ENCODE results near the gene CA5A. TPM values are rescaled to one million over a fixed set of nuclear protein-coding genes. Genes with fewer than 3 reads are reported as not detected.

CA5A gene
- total and polyA plus RNA-seq, 2 of the 13 experiments (the other 11 are each of a cell fraction or from before 2014, with no cell fraction given) = 66.8 to 106 TPM

DNA sequence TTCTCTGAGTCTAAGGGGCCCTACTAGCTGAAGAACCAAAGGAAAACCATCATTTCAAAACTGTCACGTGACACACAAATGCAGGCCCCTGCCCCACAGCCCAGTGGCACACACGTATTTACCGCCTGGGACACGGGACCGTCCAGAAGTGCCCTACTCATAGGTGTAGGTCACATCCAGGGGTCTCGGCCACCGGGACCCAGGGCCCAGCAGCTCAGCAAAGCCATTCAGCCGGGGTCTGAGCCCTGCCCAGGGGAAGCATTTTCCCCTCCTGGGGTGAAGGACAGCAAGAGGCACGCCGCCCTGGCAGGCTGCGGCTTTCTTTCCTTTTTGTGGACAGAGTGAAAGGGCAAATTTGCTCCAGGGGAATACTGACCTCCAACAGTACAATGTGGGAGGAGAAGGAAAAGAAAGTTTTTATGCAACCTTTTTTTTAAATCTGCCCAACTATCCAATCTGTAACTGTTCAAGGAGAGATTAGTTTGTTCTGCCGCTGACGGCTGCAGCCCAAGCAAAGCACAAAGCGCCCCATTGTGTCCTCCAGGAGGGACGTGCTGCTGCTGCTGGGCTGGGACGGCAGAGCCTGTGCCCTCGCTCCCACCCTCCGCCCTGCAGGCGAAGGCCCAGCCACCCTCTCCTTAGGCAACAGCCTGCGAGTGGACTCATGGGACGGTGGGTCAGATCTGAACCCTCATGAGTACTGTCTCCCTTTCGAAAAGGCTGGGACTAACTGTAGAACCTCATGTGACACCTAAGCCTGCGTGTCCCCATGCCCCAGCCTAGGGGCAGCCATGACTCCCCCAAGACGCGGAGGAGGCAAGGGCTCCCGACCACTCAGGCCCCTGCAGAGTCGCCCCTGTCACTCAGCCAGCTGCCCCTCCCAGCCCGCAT lies 88.3 kb downstream of the CA5A start (continued):
- TF ChIP-seq RNF2 (conservative IDR thresholded peaks at IDR 0.05; ENCODE audit: low read depth) = peak; percentile 71; the same call in 1 of the 2 replicates
- TF ChIP-seq THYN1 (CRISPR knock-in tag; IDR thresholded peaks at IDR 0.05; ENCODE audit: borderline replicate concordance, low read depth) = peak; percentile 51; the same call in 1 of the 2 replicates
- TF ChIP-seq ZNF296 (CRISPR knock-in tag; conservative IDR thresholded peaks at IDR 0.05) = peak; percentile 61; the same call in 1 of the 2 replicates
- TF ChIP-seq, protein P1, sequence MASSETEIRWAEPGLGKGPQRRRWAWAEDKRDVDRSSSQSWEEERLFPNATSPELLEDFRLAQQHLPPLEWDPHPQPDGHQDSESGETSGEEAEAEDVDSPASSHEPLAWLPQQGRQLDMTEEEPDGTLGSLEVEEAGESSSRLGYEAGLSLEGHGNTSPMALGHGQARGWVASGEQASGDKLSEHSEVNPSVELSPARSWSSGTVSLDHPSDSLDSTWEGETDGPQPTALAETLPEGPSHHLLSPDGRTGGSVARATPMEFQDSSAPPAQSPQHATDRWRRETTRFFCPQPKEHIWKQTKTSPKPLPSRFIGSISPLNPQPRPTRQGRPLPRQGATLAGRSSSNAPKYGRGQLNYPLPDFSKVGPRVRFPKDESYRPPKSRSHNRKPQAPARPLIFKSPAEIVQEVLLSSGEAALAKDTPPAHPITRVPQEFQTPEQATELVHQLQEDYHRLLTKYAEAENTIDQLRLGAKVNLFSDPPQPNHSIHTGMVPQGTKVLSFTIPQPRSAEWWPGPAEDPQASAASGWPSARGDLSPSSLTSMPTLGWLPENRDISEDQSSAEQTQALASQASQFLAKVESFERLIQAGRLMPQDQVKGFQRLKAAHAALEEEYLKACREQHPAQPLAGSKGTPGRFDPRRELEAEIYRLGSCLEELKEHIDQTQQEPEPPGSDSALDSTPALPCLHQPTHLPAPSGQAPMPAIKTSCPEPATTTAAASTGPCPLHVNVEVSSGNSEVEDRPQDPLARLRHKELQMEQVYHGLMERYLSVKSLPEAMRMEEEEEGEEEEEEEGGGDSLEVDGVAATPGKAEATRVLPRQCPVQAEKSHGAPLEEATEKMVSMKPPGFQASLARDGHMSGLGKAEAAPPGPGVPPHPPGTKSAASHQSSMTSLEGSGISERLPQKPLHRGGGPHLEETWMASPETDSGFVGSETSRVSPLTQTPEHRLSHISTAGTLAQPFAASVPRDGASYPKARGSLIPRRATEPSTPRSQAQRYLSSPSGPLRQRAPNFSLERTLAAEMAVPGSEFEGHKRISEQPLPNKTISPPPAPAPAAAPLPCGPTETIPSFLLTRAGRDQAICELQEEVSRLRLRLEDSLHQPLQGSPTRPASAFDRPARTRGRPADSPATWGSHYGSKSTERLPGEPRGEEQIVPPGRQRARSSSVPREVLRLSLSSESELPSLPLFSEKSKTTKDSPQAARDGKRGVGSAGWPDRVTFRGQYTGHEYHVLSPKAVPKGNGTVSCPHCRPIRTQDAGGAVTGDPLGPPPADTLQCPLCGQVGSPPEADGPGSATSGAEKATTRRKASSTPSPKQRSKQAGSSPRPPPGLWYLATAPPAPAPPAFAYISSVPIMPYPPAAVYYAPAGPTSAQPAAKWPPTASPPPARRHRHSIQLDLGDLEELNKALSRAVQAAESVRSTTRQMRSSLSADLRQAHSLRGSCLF (CRISPR knock-in tag; IDR thresholded peaks at IDR 0.05; ENCODE audit: borderline replicate concordance) = no peak
- no peak for TF ChIP-seq RBM39 (IDR thresholded peaks at IDR 0.05; ENCODE audit: low read depth, low read length, poor library complexity, severe bottlenecking)
- TF ChIP-seq, protein P2, sequence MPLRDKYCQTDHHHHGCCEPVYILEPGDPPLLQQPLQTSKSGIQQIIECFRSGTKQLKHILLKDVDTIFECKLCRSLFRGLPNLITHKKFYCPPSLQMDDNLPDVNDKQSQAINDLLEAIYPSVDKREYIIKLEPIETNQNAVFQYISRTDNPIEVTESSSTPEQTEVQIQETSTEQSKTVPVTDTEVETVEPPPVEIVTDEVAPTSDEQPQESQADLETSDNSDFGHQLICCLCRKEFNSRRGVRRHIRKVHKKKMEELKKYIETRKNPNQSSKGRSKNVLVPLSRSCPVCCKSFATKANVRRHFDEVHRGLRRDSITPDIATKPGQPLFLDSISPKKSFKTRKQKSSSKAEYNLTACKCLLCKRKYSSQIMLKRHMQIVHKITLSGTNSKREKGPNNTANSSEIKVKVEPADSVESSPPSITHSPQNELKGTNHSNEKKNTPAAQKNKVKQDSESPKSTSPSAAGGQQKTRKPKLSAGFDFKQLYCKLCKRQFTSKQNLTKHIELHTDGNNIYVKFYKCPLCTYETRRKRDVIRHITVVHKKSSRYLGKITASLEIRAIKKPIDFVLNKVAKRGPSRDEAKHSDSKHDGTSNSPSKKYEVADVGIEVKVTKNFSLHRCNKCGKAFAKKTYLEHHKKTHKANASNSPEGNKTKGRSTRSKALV (CRISPR knock-in tag; IDR thresholded peaks at IDR 0.05) = peak; percentile 93; the same call in 1 of the 2 replicates
- TF ChIP-seq ZNF143 (CRISPR knock-in tag; IDR thresholded peaks at IDR 0.05) = peak; percentile 83
- TF ChIP-seq, protein P3, sequence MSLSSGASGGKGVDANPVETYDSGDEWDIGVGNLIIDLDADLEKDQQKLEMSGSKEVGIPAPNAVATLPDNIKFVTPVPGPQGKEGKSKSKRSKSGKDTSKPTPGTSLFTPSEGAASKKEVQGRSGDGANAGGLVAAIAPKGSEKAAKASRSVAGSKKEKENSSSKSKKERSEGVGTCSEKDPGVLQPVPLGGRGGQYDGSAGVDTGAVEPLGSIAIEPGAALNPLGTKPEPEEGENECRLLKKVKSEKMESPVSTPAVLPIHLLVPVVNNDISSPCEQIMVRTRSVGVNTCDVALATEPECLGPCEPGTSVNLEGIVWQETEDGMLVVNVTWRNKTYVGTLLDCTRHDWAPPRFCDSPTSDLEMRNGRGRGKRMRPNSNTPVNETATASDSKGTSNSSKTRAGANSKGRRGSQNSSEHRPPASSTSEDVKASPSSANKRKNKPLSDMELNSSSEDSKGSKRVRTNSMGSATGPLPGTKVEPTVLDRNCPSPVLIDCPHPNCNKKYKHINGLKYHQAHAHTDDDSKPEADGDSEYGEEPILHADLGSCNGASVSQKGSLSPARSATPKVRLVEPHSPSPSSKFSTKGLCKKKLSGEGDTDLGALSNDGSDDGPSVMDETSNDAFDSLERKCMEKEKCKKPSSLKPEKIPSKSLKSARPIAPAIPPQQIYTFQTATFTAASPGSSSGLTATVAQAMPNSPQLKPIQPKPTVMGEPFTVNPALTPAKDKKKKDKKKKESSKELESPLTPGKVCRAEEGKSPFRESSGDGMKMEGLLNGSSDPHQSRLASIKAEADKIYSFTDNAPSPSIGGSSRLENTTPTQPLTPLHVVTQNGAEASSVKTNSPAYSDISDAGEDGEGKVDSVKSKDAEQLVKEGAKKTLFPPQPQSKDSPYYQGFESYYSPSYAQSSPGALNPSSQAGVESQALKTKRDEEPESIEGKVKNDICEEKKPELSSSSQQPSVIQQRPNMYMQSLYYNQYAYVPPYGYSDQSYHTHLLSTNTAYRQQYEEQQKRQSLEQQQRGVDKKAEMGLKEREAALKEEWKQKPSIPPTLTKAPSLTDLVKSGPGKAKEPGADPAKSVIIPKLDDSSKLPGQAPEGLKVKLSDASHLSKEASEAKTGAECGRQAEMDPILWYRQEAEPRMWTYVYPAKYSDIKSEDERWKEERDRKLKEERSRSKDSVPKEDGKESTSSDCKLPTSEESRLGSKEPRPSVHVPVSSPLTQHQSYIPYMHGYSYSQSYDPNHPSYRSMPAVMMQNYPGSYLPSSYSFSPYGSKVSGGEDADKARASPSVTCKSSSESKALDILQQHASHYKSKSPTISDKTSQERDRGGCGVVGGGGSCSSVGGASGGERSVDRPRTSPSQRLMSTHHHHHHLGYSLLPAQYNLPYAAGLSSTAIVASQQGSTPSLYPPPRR (CRISPR knock-in tag; IDR thresholded peaks at IDR 0.05; ENCODE audit: borderline replicate concordance) = peak; percentile 93
- peak; percentile 81; the same call in 1 of the 2 replicates for TF ChIP-seq ZNF713 (CRISPR knock-in tag; IDR thresholded peaks at IDR 0.05)
- TF ChIP-seq ELF3 (CRISPR knock-in tag; IDR thresholded peaks at IDR 0.05) = peak; percentile 61
- TF ChIP-seq HES4 (CRISPR knock-in tag; IDR thresholded peaks at IDR 0.05; ENCODE audit: borderline replicate concordance) = peak; percentile 59; the same call in 1 of the 2 replicates
- TF ChIP-seq ZNF329 (CRISPR knock-in tag; IDR thresholded peaks at IDR 0.05; ENCODE audit: low read depth) = no peak
